ENCODE measurements around the gene RAD51B. TPM values are rescaled to one million over a fixed set of nuclear protein-coding genes. Genes with fewer than 3 reads are reported as not detected.

RAD51B gene
- total RNA-seq, 1 experiment from 2014 or later: 10.8 TPM

DNA sequence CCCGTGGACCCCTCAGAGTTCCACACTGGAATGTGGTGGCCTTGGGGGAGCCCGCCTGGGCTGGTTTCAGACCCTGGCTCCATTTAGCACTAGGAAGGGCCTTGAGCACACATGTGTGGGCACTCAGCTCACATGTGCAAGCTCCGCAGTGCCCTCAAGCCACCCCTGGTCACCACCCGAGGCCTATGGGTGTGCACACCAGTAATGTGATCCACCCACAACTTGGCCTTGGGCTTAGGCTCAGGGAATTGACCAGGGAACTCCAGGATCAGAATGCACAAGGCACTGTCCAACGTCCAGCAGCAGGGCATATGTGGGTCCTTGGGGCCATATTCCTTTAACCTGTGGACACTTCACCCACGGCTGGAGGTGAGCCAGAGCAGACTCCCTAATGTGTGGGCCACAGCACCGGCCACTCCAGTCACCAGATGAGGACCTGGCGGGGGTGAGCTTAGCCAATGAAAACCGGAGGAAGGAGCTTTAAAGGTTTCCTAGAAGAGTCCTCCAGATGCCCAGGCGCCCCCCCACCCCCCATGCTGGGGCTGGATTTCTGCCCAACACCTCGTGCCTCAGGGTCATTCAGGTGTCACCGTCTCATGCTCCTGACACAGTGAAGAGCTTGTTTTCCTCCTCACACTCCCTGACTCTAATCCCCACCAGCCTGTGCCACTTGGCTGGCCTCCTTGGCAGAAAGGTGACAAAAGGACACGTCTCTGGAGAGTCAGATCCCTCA, 764.1 kb downstream of the RAD51B start:
- CTCF ChIA-PET: no interaction called here
- Histone ChIP-seq H3K4me3 (ENCODE audit: low read length) (no peak overlapping the region), H4K20me1 (ENCODE audit: low read length) (no peaks in the 10 kb centered on the region), H3K4me1 (ENCODE audit: insufficient read depth, low read length) (peaks cover 5% of the 10 kb centered on the region), H3K9ac (ENCODE audit: low read length) (no peak overlapping the region), H2AFZ (ENCODE audit: low read length) (no peak overlapping the region), H3K27ac (ENCODE audit: low read length) (no peak overlapping the region), H3K9me3 (ENCODE audit: low read length) (no peaks in the 10 kb centered on the region), H3K9me2 (replicated peaks; ENCODE audit: low read length) (no peaks in the 10 kb centered on the region), H3K4me2 (ENCODE audit: low read length) (no peak overlapping the region), H3F3A (ENCODE audit: low read length, unreplicated experiment) (no peaks in the 10 kb centered on the region), H3K36me3 (ENCODE audit: low read depth, low read length) (no peaks in the 10 kb centered on the region), H3K79me2 (ENCODE audit: low read length) (no peaks in the 10 kb centered on the region), H3K27me3 (ENCODE audit: low read length) (no peaks in the 10 kb centered on the region)
- ATAC-seq (no peak), DNase-seq (no peak)
- POLR2A ChIA-PET (ENCODE audit: unreplicated experiment): no interaction called here
- TF ChIP-seq EZH2 (IDR thresholded peaks at IDR 0.05; ENCODE audit: low read length, unreplicated experiment): no peak
- TF ChIP-seq EZH2phosphoT487 (IDR thresholded peaks at IDR 0.05; ENCODE audit: borderline replicate concordance, low read length): no peak
- TF ChIP-seq, protein P1, sequence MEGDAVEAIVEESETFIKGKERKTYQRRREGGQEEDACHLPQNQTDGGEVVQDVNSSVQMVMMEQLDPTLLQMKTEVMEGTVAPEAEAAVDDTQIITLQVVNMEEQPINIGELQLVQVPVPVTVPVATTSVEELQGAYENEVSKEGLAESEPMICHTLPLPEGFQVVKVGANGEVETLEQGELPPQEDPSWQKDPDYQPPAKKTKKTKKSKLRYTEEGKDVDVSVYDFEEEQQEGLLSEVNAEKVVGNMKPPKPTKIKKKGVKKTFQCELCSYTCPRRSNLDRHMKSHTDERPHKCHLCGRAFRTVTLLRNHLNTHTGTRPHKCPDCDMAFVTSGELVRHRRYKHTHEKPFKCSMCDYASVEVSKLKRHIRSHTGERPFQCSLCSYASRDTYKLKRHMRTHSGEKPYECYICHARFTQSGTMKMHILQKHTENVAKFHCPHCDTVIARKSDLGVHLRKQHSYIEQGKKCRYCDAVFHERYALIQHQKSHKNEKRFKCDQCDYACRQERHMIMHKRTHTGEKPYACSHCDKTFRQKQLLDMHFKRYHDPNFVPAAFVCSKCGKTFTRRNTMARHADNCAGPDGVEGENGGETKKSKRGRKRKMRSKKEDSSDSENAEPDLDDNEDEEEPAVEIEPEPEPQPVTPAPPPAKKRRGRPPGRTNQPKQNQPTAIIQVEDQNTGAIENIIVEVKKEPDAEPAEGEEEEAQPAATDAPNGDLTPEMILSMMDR (conservative IDR thresholded peaks at IDR 0.05; ENCODE audit: low read depth, low read length): no peak
- intact Hi-C loops (cut with micrococcal nuclease): no loop called here
- BruUV-seq (replicated peaks): no TSS peak

DNA sequence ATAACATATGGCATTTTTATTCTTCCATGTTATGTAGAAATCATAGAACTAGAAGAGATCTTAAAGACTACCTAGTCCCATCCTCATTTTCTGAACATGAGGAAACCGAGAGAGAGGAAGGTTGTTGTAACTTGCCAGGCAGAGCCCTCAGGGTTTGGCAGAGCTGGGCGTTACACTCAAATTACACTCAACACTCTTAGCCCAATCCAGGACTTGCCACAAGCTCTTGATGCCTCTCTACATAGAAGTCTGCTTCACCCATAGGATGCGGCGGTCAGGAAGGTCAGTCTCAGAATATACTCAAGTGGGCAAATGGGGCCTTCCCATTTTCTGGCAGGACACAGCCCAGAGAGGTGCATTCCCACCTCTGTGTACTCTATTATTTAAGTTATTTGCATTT, 765.2 kb downstream of the RAD51B start:
- POLR2A ChIA-PET (ENCODE audit: unreplicated experiment): no interaction called here
- H3K4me1 ChIP-seq (ENCODE audit: insufficient read depth, low read length): peaks cover 5% of the 10 kb centered on the region
- no peaks in the 10 kb centered on the region for H3K9me2 ChIP-seq (replicated peaks; ENCODE audit: low read length)
- H4K20me1 ChIP-seq (ENCODE audit: low read length): no peaks in the 10 kb centered on the region
- H3K4me2 ChIP-seq (ENCODE audit: low read length): no peak overlapping the region
- H3K27ac ChIP-seq (ENCODE audit: low read length): no peak overlapping the region
- no peaks in the 10 kb centered on the region for H3K36me3 ChIP-seq (ENCODE audit: low read depth, low read length)
- no peak for ATAC-seq
- no peak overlapping the region for H3K4me3 ChIP-seq (ENCODE audit: low read length)
- no peak for DNase-seq
- no peak overlapping the region for H2AFZ ChIP-seq (ENCODE audit: low read length)
- CTCF ChIA-PET: interaction anchor here (0.6 kb wide), 1 partner anchor 117 kb away, joined by 3 read pairs; no protein-coding TSS in a partner anchor
- H3K79me2 ChIP-seq (ENCODE audit: low read length): no peaks in the 10 kb centered on the region
- BruUV-seq (replicated peaks): no TSS peak
- no peak overlapping the region for H3K9ac ChIP-seq (ENCODE audit: low read length)
- H3K9me3 ChIP-seq (ENCODE audit: low read length): no peaks in the 10 kb centered on the region
- TF ChIP-seq, protein P1 (conservative IDR thresholded peaks at IDR 0.05; ENCODE audit: low read depth, low read length): no peak
- TF ChIP-seq EZH2 (IDR thresholded peaks at IDR 0.05; ENCODE audit: low read length, unreplicated experiment) (no peak), EZH2phosphoT487 (IDR thresholded peaks at IDR 0.05; ENCODE audit: borderline replicate concordance, low read length) (no peak)
- intact Hi-C loops (cut with micrococcal nuclease): no loop called here
- no peaks in the 10 kb centered on the region for H3F3A ChIP-seq (ENCODE audit: low read length, unreplicated experiment)
- no peaks in the 10 kb centered on the region for H3K27me3 ChIP-seq (ENCODE audit: low read length)

DNA sequence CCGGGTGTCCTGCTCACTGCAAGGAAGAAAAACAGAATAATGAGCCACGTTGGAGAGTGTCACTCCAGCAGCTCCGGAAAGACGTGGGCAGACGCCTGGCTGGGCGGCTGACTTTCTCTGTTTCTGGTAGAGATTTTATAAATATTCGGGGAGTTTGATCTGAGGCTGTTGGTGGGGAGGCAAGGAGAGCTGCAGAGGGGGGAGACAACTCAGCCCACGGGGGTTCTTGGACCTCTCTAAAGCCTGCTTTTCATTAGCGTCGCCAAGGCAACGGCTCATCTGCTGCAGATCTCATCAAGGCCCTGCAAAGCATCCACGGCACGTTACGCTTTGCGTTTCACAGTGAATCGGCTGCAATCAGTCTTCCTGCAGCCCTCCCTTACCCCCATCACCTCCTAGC, 766.1 kb downstream of the RAD51B start:
- no peak overlapping the region for H2AFZ ChIP-seq (ENCODE audit: low read length)
- H3K4me1 ChIP-seq (ENCODE audit: insufficient read depth, low read length): peaks cover 5% of the 10 kb centered on the region
- H3K27ac ChIP-seq (ENCODE audit: low read length): no peak overlapping the region
- POLR2A ChIA-PET (ENCODE audit: unreplicated experiment): interaction anchor here (0.7 kb wide), 1 partner anchor 205 kb away, joined by 8 read pairs; no protein-coding TSS in a partner anchor
- H3K4me2 ChIP-seq (ENCODE audit: low read length): no peak overlapping the region
- DNase-seq (no peak), ATAC-seq (no peak)
- no TSS peak for BruUV-seq (replicated peaks)
- H3K79me2 ChIP-seq (ENCODE audit: low read length): no peaks in the 10 kb centered on the region
- H4K20me1 ChIP-seq (ENCODE audit: low read length): no peaks in the 10 kb centered on the region
- no peaks in the 10 kb centered on the region for H3F3A ChIP-seq (ENCODE audit: low read length, unreplicated experiment)
- intact Hi-C loops (cut with micrococcal nuclease): no loop called here
- H3K27me3 ChIP-seq (ENCODE audit: low read length): no peaks in the 10 kb centered on the region
- CTCF ChIA-PET: no interaction called here
- no peaks in the 10 kb centered on the region for H3K9me3 ChIP-seq (ENCODE audit: low read length)
- no peaks in the 10 kb centered on the region for H3K36me3 ChIP-seq (ENCODE audit: low read depth, low read length)
- no peaks in the 10 kb centered on the region for H3K9me2 ChIP-seq (replicated peaks; ENCODE audit: low read length)
- H3K4me3 ChIP-seq (ENCODE audit: low read length): no peak overlapping the region
- no peak overlapping the region for H3K9ac ChIP-seq (ENCODE audit: low read length)
- no peak for TF ChIP-seq EZH2 (IDR thresholded peaks at IDR 0.05; ENCODE audit: low read length, unreplicated experiment)
- TF ChIP-seq, protein P1 (conservative IDR thresholded peaks at IDR 0.05; ENCODE audit: low read depth, low read length): no peak
- TF ChIP-seq EZH2phosphoT487 (IDR thresholded peaks at IDR 0.05; ENCODE audit: borderline replicate concordance, low read length): no peak

All from PC-3 (cell line).